Endothelial cell of umbilical vein (primary cell): Measurements from ENCODE around the gene DEFB113.

ENCODE experiments used
- CTCF ChIP-seq, 2 donors: IDR thresholded peaks; 1 replicate in 1 of 2; 2 replicates in 1 of 2; pipeline ENCODE4 v1.5.1; 2011; ENCODE audit warnings: low read length in 2 of 2, mild to moderate bottlenecking in 2 of 2, moderate library complexity in 2 of 2, control low read depth in 1 of 2, inconsistent platforms in 1 of 2, low read depth in 1 of 2; ENCODE audit not compliant: insufficient read depth in 1 of 2; ENCODE audit errors: extremely low read depth in 1 of 2
- POLR2A ChIP-seq: IDR thresholded peaks from 2 replicates; pipeline ENCODE4 v1.6.1; 2012; ENCODE audit warnings: low read depth, mild to moderate bottlenecking, control low read depth, low read length

GRCh38 chr6:49987749-49988148, 18.3 kb upstream of the DEFB113 start:
- TF ChIP-seq POLR2A (no peak), CTCF (IDR thresholded peaks at IDR 0.05; ENCODE audit: extremely low read depth in 1 of 2, insufficient read depth in 1 of 2, low read depth in 1 of 2, low read length in 2 of 2) (no peak)
